H1 (cell line): ENCODE measurements around the gene CDKL4. TPM values are rescaled to one million over a fixed set of nuclear protein-coding genes. Genes with fewer than 3 reads are reported as not detected.

Experiments used
- CTCF ChIA-PET: fragments of 300-600 bp; sonication (Branson Sonifier 250); formaldehyde crosslinking; loops from one replicate; lab custom pipeline; 2021; ENCODE audit not compliant: partially characterized antibody; lab: Charles Lee
- POLR2A ChIA-PET: fragments of 300-600 bp; sonication (Branson Sonifier 250); formaldehyde crosslinking; loops from one replicate; lab custom pipeline; 2021; ENCODE audit warnings: inconsistent platforms; ENCODE audit not compliant: partially characterized antibody; lab: Charles Lee
- DNase-seq, 2 experiments: peaks; one replicate each; pipeline versions ENCODE4 v3.0.0 to v3.0.0-alpha.2; 2010 to 2022; ENCODE audit warnings: low spot score in 2 of 2, low read depth in 1 of 2, mixed read lengths in 1 of 2
- FAIRE-seq: peaks from 2 replicates; lab custom pipeline; 2011; peaks lifted over from hg19 to GRCh38; lab: Jason Lieb, UNC
- H2AFZ ChIP-seq: 2 replicates; pipeline ENCODE4 v1.8.1; 2012; ENCODE audit warnings: low read length, inconsistent platforms
- H2AK5ac ChIP-seq: 2 replicates; pipeline ENCODE4 v1.6.1; 2013; ENCODE audit warnings: low read depth, low read length
- H2BK120ac ChIP-seq: replicated peaks from 2 replicates; pipeline ENCODE3; 2013; ENCODE audit warnings: low read depth, low read length, inconsistent platforms
- H2BK12ac ChIP-seq: 2 replicates; pipeline ENCODE4 v1.6.1; 2013; ENCODE audit warnings: low read depth, low read length
- H2BK15ac ChIP-seq: 2 replicates; pipeline ENCODE4 v1.6.1; 2013; ENCODE audit warnings: low read length
- H2BK20ac ChIP-seq: 2 replicates; pipeline ENCODE4 v1.6.1; 2013; ENCODE audit warnings: low read length
- H2BK5ac ChIP-seq: 2 replicates; pipeline ENCODE4 v1.6.1; 2013; ENCODE audit warnings: low read depth, low read length
- H3K14ac ChIP-seq: 2 replicates; pipeline ENCODE4 v1.6.1; 2013; ENCODE audit warnings: inconsistent platforms; ENCODE audit not compliant: insufficient read length
- H3K18ac ChIP-seq: 2 replicates; pipeline ENCODE4 v1.6.1; 2013; ENCODE audit warnings: low read length; ENCODE audit errors: extremely low read depth
- H3K23ac ChIP-seq: 2 replicates; pipeline ENCODE4 v1.6.1; 2013; ENCODE audit warnings: inconsistent platforms; ENCODE audit not compliant: insufficient read length
- H3K23me2 ChIP-seq: 2 replicates; pipeline ENCODE4 v1.6.1; 2013; ENCODE audit warnings: low read depth, low read length
- H3K27ac ChIP-seq: 2 replicates; pipeline ENCODE4 v1.6.1; 2011; ENCODE audit warnings: low read depth, low read length, inconsistent platforms
- H3K27me3 ChIP-seq, 4 experiments: replicated peaks in 1 of 4; 1 replicate in 1 of 4; 2 replicates in 3 of 4; pipeline versions ENCODE4 v1.6.1 to v1.8.1; 2011 to 2013; ENCODE audit warnings: low read length in 3 of 4, mild to moderate bottlenecking in 3 of 4, inconsistent platforms in 2 of 4, mixed read lengths in 2 of 4, moderate library complexity in 1 of 4; ENCODE audit not compliant: control insufficient read depth in 3 of 4, insufficient read depth in 3 of 4; ENCODE audit errors: extremely low read depth in 1 of 4
- H3K36me3 ChIP-seq, 4 experiments: 2 replicates each; pipeline versions ENCODE4 v1.6.1 to v1.8.1; 2011 to 2013; ENCODE audit warnings: mild to moderate bottlenecking in 4 of 4, low read length in 3 of 4, moderate library complexity in 2 of 4, control low read depth in 1 of 4, inconsistent platforms in 1 of 4; ENCODE audit not compliant: insufficient read depth in 4 of 4, control insufficient read depth in 2 of 4
- H3K4ac ChIP-seq: replicated peaks from 2 replicates; pipeline ENCODE3; 2013; ENCODE audit warnings: low read length, low read depth, mixed read lengths, inconsistent platforms; ENCODE audit not compliant: insufficient read length
- H3K4me1 ChIP-seq, 4 experiments: replicated peaks in 1 of 4; 1 replicate in 1 of 4; 2 replicates in 3 of 4; pipeline versions ENCODE4 v1.6.1 to v1.8.1; 2011 to 2013; ENCODE audit warnings: low read length in 3 of 4, inconsistent platforms in 2 of 4, mixed read lengths in 1 of 4; ENCODE audit not compliant: insufficient read depth in 4 of 4, control insufficient read depth in 3 of 4
- H3K4me2 ChIP-seq, 2 experiments: 2 replicates each; pipeline versions ENCODE4 v1.6.1 to v1.8.1; 2011 to 2013; ENCODE audit warnings: low read depth in 2 of 2, low read length in 2 of 2, control low read depth in 1 of 2, inconsistent platforms in 1 of 2, mild to moderate bottlenecking in 1 of 2; ENCODE audit not compliant: insufficient read depth in 1 of 2
- H3K4me3 ChIP-seq, 4 experiments: fragments of 200-600, 300-600 bp in 1 of 4; sonication (generic), shearing (Covaris generic), sonication (Bioruptor Twin) in 1 of 4; 2 replicates each; pipeline versions ENCODE4 v1.5.1 to v1.8.1; 2011 to 2016; ENCODE audit warnings: low read length in 4 of 4, low read depth in 3 of 4, control low read depth in 2 of 4, inconsistent platforms in 2 of 4, mild to moderate bottlenecking in 2 of 4, mixed read lengths in 1 of 4, moderate library complexity in 1 of 4; ENCODE audit not compliant: insufficient read depth in 2 of 4; ENCODE audit errors: extremely low read depth in 1 of 4
- H3K56ac ChIP-seq: replicated peaks from 2 replicates; pipeline ENCODE3; 2013; ENCODE audit warnings: low read depth, mild to moderate bottlenecking, mixed read lengths, low read length, inconsistent platforms; ENCODE audit not compliant: insufficient read length
- H3K79me1 ChIP-seq: 2 replicates; pipeline ENCODE4 v1.6.1; 2013; ENCODE audit warnings: low read depth, low read length, control low read depth
- H3K79me2 ChIP-seq, 2 experiments: 2 replicates each; pipeline versions ENCODE4 v1.6.1 to v1.8.1; 2012 to 2013; ENCODE audit warnings: low read length in 2 of 2, mild to moderate bottlenecking in 2 of 2, inconsistent platforms in 1 of 2; ENCODE audit not compliant: insufficient read depth in 2 of 2, control insufficient read depth in 1 of 2
- H3K9ac ChIP-seq, 4 experiments: replicated peaks in 1 of 4; 1 replicate in 1 of 4; 2 replicates in 3 of 4; pipeline versions ENCODE4 v1.6.1 to v1.8.1; 2011 to 2013; ENCODE audit warnings: low read depth in 3 of 4, low read length in 3 of 4, control low read depth in 2 of 4, mild to moderate bottlenecking in 2 of 4, moderate library complexity in 2 of 4, inconsistent platforms in 1 of 4; ENCODE audit errors: extremely low read depth in 1 of 4
- H3K9me3 ChIP-seq, 2 experiments: 2 replicates each; pipeline versions ENCODE4 v1.6.1 to v1.8.1; 2012 to 2013; ENCODE audit warnings: mild to moderate bottlenecking in 2 of 2, moderate library complexity in 2 of 2, control low read depth in 1 of 2, inconsistent platforms in 1 of 2, low read depth in 1 of 2, low read length in 1 of 2, mixed read lengths in 1 of 2; ENCODE audit not compliant: insufficient read depth in 2 of 2
- H4K20me1 ChIP-seq, 2 experiments: replicated peaks in 1 of 2; 2 replicates each; pipeline versions ENCODE3 to v1.8.1; 2011 to 2013; ENCODE audit warnings: inconsistent platforms in 2 of 2, low read length in 2 of 2, mild to moderate bottlenecking in 1 of 2; ENCODE audit not compliant: insufficient read depth in 2 of 2, control insufficient read depth in 1 of 2
- H4K5ac ChIP-seq: 2 replicates; pipeline ENCODE4 v1.6.1; 2013; ENCODE audit warnings: low read length, low read depth, mixed read lengths, inconsistent platforms; ENCODE audit not compliant: insufficient read length
- H4K8ac ChIP-seq: 2 replicates; pipeline ENCODE4 v1.8.0; 2013; ENCODE audit warnings: mild to moderate bottlenecking, moderate library complexity, low read length, inconsistent platforms; ENCODE audit not compliant: insufficient read depth; ENCODE audit errors: extremely low read depth
- H4K91ac ChIP-seq: replicated peaks from 2 replicates; pipeline ENCODE3; 2013; ENCODE audit warnings: low read length, mixed read lengths, inconsistent platforms; ENCODE audit not compliant: insufficient read length
- ASH2L ChIP-seq: fragments of 200-600, 300-600 bp; sonication (generic); IDR thresholded peaks from one replicate; pipeline ENCODE4 v1.7.1; 2017; ENCODE audit warnings: low read length
- E2F6 ChIP-seq: IDR thresholded peaks from 2 replicates; pipeline ENCODE4 v1.6.1; 2012; ENCODE audit warnings: inconsistent platforms
- EGR1 ChIP-seq: IDR thresholded peaks from 2 replicates; pipeline ENCODE4 v1.6.1; 2011; ENCODE audit warnings: low read depth, low read length, borderline replicate concordance
- EP300 ChIP-seq, 2 experiments: IDR thresholded peaks; 1 replicate in 1 of 2; 2 replicates in 1 of 2; pipeline ENCODE4 v1.6.1; 2011 to 2012; ENCODE audit warnings: low read depth in 2 of 2, low read length in 2 of 2, mild to moderate bottlenecking in 2 of 2, borderline replicate concordance in 1 of 2, inconsistent platforms in 1 of 2, moderate library complexity in 1 of 2
- KDM4A ChIP-seq: IDR thresholded peaks from one replicate; pipeline ENCODE4 v1.7.1; 2012; ENCODE audit warnings: low read depth, mild to moderate bottlenecking, moderate library complexity, low read length, inconsistent platforms; ENCODE audit not compliant: severe bottlenecking
- MAFK ChIP-seq: IDR thresholded peaks from 2 replicates; pipeline ENCODE4 v1.6.1; 2012; ENCODE audit warnings: low read depth, mild to moderate bottlenecking, improper control_type of control experiment, low read length
- MAX ChIP-seq: IDR thresholded peaks from 2 replicates; pipeline ENCODE4 v1.6.1; 2012; ENCODE audit warnings: inconsistent platforms
- PHF8 ChIP-seq: fragments of 200-600 bp; sonication (generic); conservative IDR thresholded peaks from 2 replicates; pipeline ENCODE4 v1.7.1; 2012; ENCODE audit warnings: low read depth, mild to moderate bottlenecking, inconsistent platforms, low read length, moderate library complexity
- RXRA ChIP-seq: IDR thresholded peaks from 2 replicates; pipeline ENCODE4 v1.6.1; 2011; ENCODE audit warnings: low read depth, mild to moderate bottlenecking, low read length, moderate library complexity; ENCODE audit not compliant: insufficient read depth
- SAP30 ChIP-seq: fragments of 300-600 bp; sonication (generic); IDR thresholded peaks from 2 replicates; pipeline ENCODE4 v1.7.1; 2012; ENCODE audit warnings: low read length, moderate library complexity, mild to moderate bottlenecking, inconsistent platforms; ENCODE audit not compliant: insufficient read depth, insufficient replicate concordance
- SIRT6 ChIP-seq: IDR thresholded peaks from one replicate; pipeline ENCODE4 v1.7.1; 2012; ENCODE audit warnings: low read length, inconsistent platforms
- SP1 ChIP-seq: IDR thresholded peaks from 2 replicates; pipeline ENCODE4 v1.6.1; 2011; ENCODE audit warnings: low read depth, low read length
- SP2 ChIP-seq: IDR thresholded peaks from 2 replicates; pipeline ENCODE4 v1.6.1; 2012; ENCODE audit warnings: mild to moderate bottlenecking, low read length, inconsistent platforms
- TCF12 ChIP-seq: IDR thresholded peaks from 2 replicates; pipeline ENCODE4 v1.6.1; 2011; ENCODE audit warnings: low read depth, mild to moderate bottlenecking, low read length
- WGBS, 2 experiments: shearing (Covaris generic) in 1 of 2; methylation state at CpG; one replicate each; pipeline versions ENCODE4 v1.1.6 to v1.1.7; 2013 to 2015; ENCODE audit warnings: low lambda C conversion rate in 2 of 2, mixed read lengths in 2 of 2, inconsistent platforms in 1 of 2, low coverage in 1 of 2, missing lambda C conversion rate in 1 of 2; ENCODE audit not compliant: insufficient replicate concordance in 2 of 2, insufficient coverage in 1 of 2, insufficient read length in 1 of 2; ENCODE audit errors: extremely low coverage in 1 of 2, missing lambda C conversion rate in 1 of 2; 5-methylcytosine and 5-hydroxymethylcytosine counted together
- polyA plus RNA-seq, 7 experiments: library from polyadenylated mRNA; depleted of rRNA in 3 of 7; stranded (reverse) in 5 of 7; unstranded in 2 of 7; fragments of >200 nt in 5 of 7; fragments of 200-250 nt in 2 of 7; gene quantifications; 1 replicate in 5 of 7; 2 replicates in 1 of 7; 4 replicates in 1 of 7; pipeline versions ENCODE4 v1.2.1 to v1.2.3, GENCODE V29; 2011 to 2013; ENCODE audit warnings: missing spikeins in 2 of 7, mixed read lengths in 2 of 7
- total RNA-seq: library from RNA; stranded (reverse); fragmentation: NEBNext Ultra II Directional; extraction: Animal tissue kit (Norgen Biotek cat#: 25700); gene quantifications from 2 replicates; pipeline ENCODE4 v1.2.1, GENCODE V29; 2021

The CDKL4 gene
- total and polyA plus RNA-seq, 2 of the 8 experiments (the other 6 are each of a cell fraction or from before 2014, with no cell fraction given): not detected

GRCh38 chr2:39260087-39260486 lies 16.3 kb upstream of the CDKL4 start:
- Histone ChIP-seq H3K79me1 (no peaks in the 10 kb centered on the region), H3K27me3 (no peaks in the 10 kb centered on the region), H3K4ac (no peak overlapping the region), H2BK15ac (no peak overlapping the region), H3K23me2 (no peaks in the 10 kb centered on the region), H2BK20ac (no peak overlapping the region), H4K5ac (no peak overlapping the region), H2AFZ (no peak overlapping the region), H3K27ac (no peak overlapping the region), H3K4me1 (no peaks in the 10 kb centered on the region), H2BK5ac (no peak overlapping the region), H4K20me1 (no peaks in the 10 kb centered on the region), H4K8ac (no peak overlapping the region), H2BK12ac (no peak overlapping the region), H3K4me3 (no peak overlapping the region), H3K14ac (no peak overlapping the region), H3K9me3 (no peaks in the 10 kb centered on the region), H3K79me2 (no peaks in the 10 kb centered on the region), H2BK120ac (no peak overlapping the region), H3K4me2 (no peak overlapping the region), H3K56ac (no peak overlapping the region), H4K91ac (no peak overlapping the region), H3K9ac (no peak overlapping the region; a peak in 1 of 7 replicates), H3K23ac (no peak overlapping the region), H2AK5ac (no peak overlapping the region), H3K36me3 (peaks cover 0 to 34% (median 7%) of the 10 kb centered on the region in 4 experiments; a peak in 3 of 8 replicates), H3K18ac (no peak overlapping the region)
- WGBS, 2 experiments: 94% methylated on average over 4 of the region's 4 CpGs; no CpG with 5 or more reads in 1 of the 2 experiments
- POLR2A ChIA-PET: no interaction called here
- FAIRE-seq: no peak
- no peak for DNase-seq
- CTCF ChIA-PET: no interaction called here
- no peak for TF ChIP-seq E2F6
- no peak for TF ChIP-seq SP1
- TF ChIP-seq MAFK: no peak
- TF ChIP-seq RXRA: no peak
- TF ChIP-seq EP300 (IDR thresholded peaks at IDR 0.05; ENCODE audit: borderline replicate concordance in 1 of 2, low read depth in 2 of 2, low read length in 2 of 2): no peak
- no peak for TF ChIP-seq EGR1
- TF ChIP-seq SP2: no peak
- no peak for TF ChIP-seq TCF12
- no peak for TF ChIP-seq KDM4A
- TF ChIP-seq MAX: no peak
- TF ChIP-seq SAP30: no peak
- no peak for TF ChIP-seq PHF8
- no peak for TF ChIP-seq SIRT6
- TF ChIP-seq ASH2L: no peak
